ENCODE data around the gene RB1.

The RB1 gene

GRCh38 chr13:48266150-48266549, 37.4 kb upstream of the RB1 start:
- Histone ChIP-seq H3K9ac (ENCODE audit: low read depth in 1 of 2, low read length in 2 of 2) (no peak overlapping the region), H3K4me3 (ENCODE audit: low read length in 2 of 2) (no peak overlapping the region), H3K36me3 (ENCODE audit: control insufficient read depth in 2 of 2, insufficient read depth in 2 of 2, low read length in 2 of 2) (peaks cover 40 to 47% of the 10 kb centered on the region in 2 donors), H3K27me3 (ENCODE audit: control insufficient read depth in 2 of 2, insufficient read depth in 2 of 2, low read length in 2 of 2) (no peaks in the 10 kb centered on the region), H3K9me3 (ENCODE audit: control insufficient read depth in 2 of 2, low read length in 2 of 2) (no peaks in the 10 kb centered on the region), H3K4me1 (ENCODE audit: control insufficient read depth in 2 of 2, insufficient read depth in 2 of 2, low read length in 2 of 2) (no peaks in the 10 kb centered on the region), H3K27ac (ENCODE audit: low read depth in 2 of 2, low read length in 2 of 2) (no peak overlapping the region)

GRCh38 chr13:48266701-48267639, 36.6 kb upstream of the RB1 start:
- Histone ChIP-seq H3K9ac (ENCODE audit: low read depth in 1 of 2, low read length in 2 of 2) (no peak overlapping the region), H3K4me3 (ENCODE audit: low read length in 2 of 2) (no peak overlapping the region), H3K9me3 (ENCODE audit: control insufficient read depth in 2 of 2, low read length in 2 of 2) (no peaks in the 10 kb centered on the region), H3K27ac (ENCODE audit: low read depth in 2 of 2, low read length in 2 of 2) (no peak overlapping the region), H3K27me3 (ENCODE audit: control insufficient read depth in 2 of 2, insufficient read depth in 2 of 2, low read length in 2 of 2) (no peaks in the 10 kb centered on the region), H3K4me1 (ENCODE audit: control insufficient read depth in 2 of 2, insufficient read depth in 2 of 2, low read length in 2 of 2) (no peaks in the 10 kb centered on the region), H3K36me3 (ENCODE audit: control insufficient read depth in 2 of 2, insufficient read depth in 2 of 2, low read length in 2 of 2) (peaks cover 33 to 43% of the 10 kb centered on the region in 2 donors)

- Histone ChIP-seq H3K27ac (ENCODE audit: low read depth in 2 of 2, low read length in 2 of 2) (no peak overlapping the region), H3K4me3 (ENCODE audit: low read length in 2 of 2) (no peak overlapping the region), H3K9me3 (ENCODE audit: control insufficient read depth in 2 of 2, low read length in 2 of 2) (no peaks in the 10 kb centered on the region), H3K27me3 (ENCODE audit: control insufficient read depth in 2 of 2, insufficient read depth in 2 of 2, low read length in 2 of 2) (no peaks in the 10 kb centered on the region), H3K4me1 (ENCODE audit: control insufficient read depth in 2 of 2, insufficient read depth in 2 of 2, low read length in 2 of 2) (no peaks in the 10 kb centered on the region), H3K9ac (ENCODE audit: low read depth in 1 of 2, low read length in 2 of 2) (no peak overlapping the region), H3K36me3 (ENCODE audit: control insufficient read depth in 2 of 2, insufficient read depth in 2 of 2, low read length in 2 of 2) (peaks cover 23 to 34% of the 10 kb centered on the region in 2 donors)
Observed at GRCh38 chr13:48268019-48268418, 35.5 kb upstream of the RB1 start.

GRCh38 chr13:48273346-48273745, 30.2 kb upstream of the RB1 start:
- Histone ChIP-seq H3K36me3 (ENCODE audit: control insufficient read depth in 2 of 2, insufficient read depth in 2 of 2, low read length in 2 of 2) (peaks cover 10 to 13% of the 10 kb centered on the region in 2 donors), H3K27ac (ENCODE audit: low read depth in 2 of 2, low read length in 2 of 2) (no peak overlapping the region), H3K4me3 (ENCODE audit: low read length in 2 of 2) (no peak overlapping the region), H3K27me3 (ENCODE audit: control insufficient read depth in 2 of 2, insufficient read depth in 2 of 2, low read length in 2 of 2) (no peaks in the 10 kb centered on the region), H3K9ac (ENCODE audit: low read depth in 1 of 2, low read length in 2 of 2) (no peak overlapping the region), H3K4me1 (ENCODE audit: control insufficient read depth in 2 of 2, insufficient read depth in 2 of 2, low read length in 2 of 2) (no peaks in the 10 kb centered on the region), H3K9me3 (ENCODE audit: control insufficient read depth in 2 of 2, low read length in 2 of 2) (no peaks in the 10 kb centered on the region)

- H3K9me3 ChIP-seq (ENCODE audit: control insufficient read depth in 2 of 2, low read length in 2 of 2) = no peaks in the 10 kb centered on the region
- no peaks in the 10 kb centered on the region for H3K4me1 ChIP-seq (ENCODE audit: control insufficient read depth in 2 of 2, insufficient read depth in 2 of 2, low read length in 2 of 2)
- no peaks in the 10 kb centered on the region for H3K27me3 ChIP-seq (ENCODE audit: control insufficient read depth in 2 of 2, insufficient read depth in 2 of 2, low read length in 2 of 2)
- no peak overlapping the region for H3K27ac ChIP-seq (ENCODE audit: low read depth in 2 of 2, low read length in 2 of 2)
- H3K4me3 ChIP-seq (ENCODE audit: low read length in 2 of 2) = no peak overlapping the region
- no peaks in the 10 kb centered on the region for H3K36me3 ChIP-seq (ENCODE audit: control insufficient read depth in 2 of 2, insufficient read depth in 2 of 2, low read length in 2 of 2)
- no peak overlapping the region for H3K9ac ChIP-seq (ENCODE audit: low read depth in 1 of 2, low read length in 2 of 2)
Observed at GRCh38 chr13:48275507-48275906, 28.0 kb upstream of the RB1 start.

GRCh38 chr13:48278806-48279205, 24.7 kb upstream of the RB1 start:
- H3K9ac ChIP-seq (ENCODE audit: low read depth in 1 of 2, low read length in 2 of 2) = no peak overlapping the region
- peaks cover 0 to 1% of the 10 kb centered on the region in 2 donors for H3K27me3 ChIP-seq (ENCODE audit: control insufficient read depth in 2 of 2, insufficient read depth in 2 of 2, low read length in 2 of 2)
- H3K4me1 ChIP-seq (ENCODE audit: control insufficient read depth in 2 of 2, insufficient read depth in 2 of 2, low read length in 2 of 2) = no peaks in the 10 kb centered on the region
- H3K36me3 ChIP-seq (ENCODE audit: control insufficient read depth in 2 of 2, insufficient read depth in 2 of 2, low read length in 2 of 2) = no peaks in the 10 kb centered on the region
- no peaks in the 10 kb centered on the region for H3K9me3 ChIP-seq (ENCODE audit: control insufficient read depth in 2 of 2, low read length in 2 of 2)
- no peak overlapping the region for H3K4me3 ChIP-seq (ENCODE audit: low read length in 2 of 2)
- H3K27ac ChIP-seq (ENCODE audit: low read depth in 2 of 2, low read length in 2 of 2) = no peak overlapping the region

- Histone ChIP-seq H3K4me1 (ENCODE audit: control insufficient read depth in 2 of 2, insufficient read depth in 2 of 2, low read length in 2 of 2) (no peaks in the 10 kb centered on the region), H3K27ac (ENCODE audit: low read depth in 2 of 2, low read length in 2 of 2) (no peak overlapping the region), H3K27me3 (ENCODE audit: control insufficient read depth in 2 of 2, insufficient read depth in 2 of 2, low read length in 2 of 2) (peaks cover 0 to 1% of the 10 kb centered on the region in 2 donors), H3K4me3 (ENCODE audit: low read length in 2 of 2) (no peak overlapping the region), H3K9me3 (ENCODE audit: control insufficient read depth in 2 of 2, low read length in 2 of 2) (no peaks in the 10 kb centered on the region), H3K9ac (ENCODE audit: low read depth in 1 of 2, low read length in 2 of 2) (no peak overlapping the region), H3K36me3 (ENCODE audit: control insufficient read depth in 2 of 2, insufficient read depth in 2 of 2, low read length in 2 of 2) (no peaks in the 10 kb centered on the region)
Observed at GRCh38 chr13:48281556-48281955, 22.0 kb upstream of the RB1 start.

GRCh38 chr13:48291730-48292129, 11.8 kb upstream of the RB1 start:
- Histone ChIP-seq H3K9ac (ENCODE audit: low read depth in 1 of 2, low read length in 2 of 2) (no peak overlapping the region), H3K9me3 (ENCODE audit: control insufficient read depth in 2 of 2, low read length in 2 of 2) (no peaks in the 10 kb centered on the region), H3K27me3 (ENCODE audit: control insufficient read depth in 2 of 2, insufficient read depth in 2 of 2, low read length in 2 of 2) (no peaks in the 10 kb centered on the region), H3K36me3 (ENCODE audit: control insufficient read depth in 2 of 2, insufficient read depth in 2 of 2, low read length in 2 of 2) (no peaks in the 10 kb centered on the region), H3K4me3 (ENCODE audit: low read length in 2 of 2) (no peak overlapping the region), H3K4me1 (ENCODE audit: control insufficient read depth in 2 of 2, insufficient read depth in 2 of 2, low read length in 2 of 2) (no peaks in the 10 kb centered on the region), H3K27ac (ENCODE audit: low read depth in 2 of 2, low read length in 2 of 2) (no peak overlapping the region)

- H3K4me1 ChIP-seq (ENCODE audit: control insufficient read depth in 2 of 2, insufficient read depth in 2 of 2, low read length in 2 of 2) = no peaks in the 10 kb centered on the region
- no peaks in the 10 kb centered on the region for H3K27me3 ChIP-seq (ENCODE audit: control insufficient read depth in 2 of 2, insufficient read depth in 2 of 2, low read length in 2 of 2)
- no peak overlapping the region for H3K27ac ChIP-seq (ENCODE audit: low read depth in 2 of 2, low read length in 2 of 2)
Observed at GRCh38 chr13:48292650-48293049, 10.9 kb upstream of the RB1 start.

GRCh38 chr13:48294653-48295052, 8.9 kb upstream of the RB1 start:
- Histone ChIP-seq H3K4me3 (ENCODE audit: low read length in 2 of 2) (no peak overlapping the region), H3K27ac (ENCODE audit: low read depth in 2 of 2, low read length in 2 of 2) (no peak overlapping the region), H3K4me1 (ENCODE audit: control insufficient read depth in 2 of 2, insufficient read depth in 2 of 2, low read length in 2 of 2) (no peaks in the 10 kb centered on the region), H3K36me3 (ENCODE audit: control insufficient read depth in 2 of 2, insufficient read depth in 2 of 2, low read length in 2 of 2) (no peaks in the 10 kb centered on the region), H3K27me3 (ENCODE audit: control insufficient read depth in 2 of 2, insufficient read depth in 2 of 2, low read length in 2 of 2) (no peaks in the 10 kb centered on the region), H3K9me3 (ENCODE audit: control insufficient read depth in 2 of 2, low read length in 2 of 2) (no peaks in the 10 kb centered on the region), H3K9ac (ENCODE audit: low read depth in 1 of 2, low read length in 2 of 2) (no peak overlapping the region)

More at GRCh38 chr13:48292650-48293049, 10.9 kb upstream of the RB1 start:
- no peak overlapping the region for H3K9ac ChIP-seq (ENCODE audit: low read depth in 1 of 2, low read length in 2 of 2)
- H3K4me3 ChIP-seq (ENCODE audit: low read length in 2 of 2) = no peak overlapping the region
- no peaks in the 10 kb centered on the region for H3K9me3 ChIP-seq (ENCODE audit: control insufficient read depth in 2 of 2, low read length in 2 of 2)
- H3K36me3 ChIP-seq (ENCODE audit: control insufficient read depth in 2 of 2, insufficient read depth in 2 of 2, low read length in 2 of 2) = no peaks in the 10 kb centered on the region

Data from mucosa of rectum (tissue), 2 donors.